Thyroid gland (tissue), 4 donors: ENCODE measurements around the gene CAMK1. TPM values are rescaled to one million over a fixed set of nuclear protein-coding genes. Genes with fewer than 3 reads are reported as not detected.

Experiments
- DNase-seq, 2 donors: peaks; one replicate each; pipeline ENCODE4 v3.0.0-alpha.2; 2019
- H3K27ac ChIP-seq, 3 donors: fragments of 200-600 bp; sonication (generic); 1 replicate in 2 of 3; 2 replicates in 1 of 3; pipeline ENCODE4 v1.5.1; 2016 to 2019; ENCODE audit warnings: mild to moderate bottlenecking in 1 of 3, moderate library complexity in 1 of 3
- H3K27me3 ChIP-seq: fragments of 200-600 bp; sonication (generic); one replicate; pipeline ENCODE4 v1.5.1; 2019
- H3K36me3 ChIP-seq, 2 donors: fragments of 200-600 bp; sonication (generic); one replicate each; pipeline ENCODE4 v1.5.1; 2016 to 2019
- H3K4me1 ChIP-seq, 2 donors: fragments of 200-600 bp; sonication (generic); one replicate each; pipeline ENCODE4 v1.5.1; 2017 to 2019
- H3K4me3 ChIP-seq, 3 donors: fragments of 200-600 bp; sonication (generic); replicated peaks in 1 of 3; 1 replicate in 2 of 3; 2 replicates in 1 of 3; pipeline ENCODE4 v1.5.1; 2016; ENCODE audit warnings: mild to moderate bottlenecking in 1 of 3
- H3K9me3 ChIP-seq: fragments of 200-600 bp; sonication (generic); one replicate; pipeline ENCODE4 v1.5.1; 2017
- POLR2A ChIP-seq, 2 donors: fragments of 450-650 bp; IDR thresholded peaks; one replicate each; pipeline ENCODE4 v1.6.1; 2017; ENCODE audit warnings: antibody characterized with exemption in 2 of 2, mild to moderate bottlenecking in 2 of 2, moderate library complexity in 1 of 2
- WGBS, 2 donors: methylation state at CpG; one replicate each; pipeline ENCODE4 v1.1.5; 2017; 5-methylcytosine and 5-hydroxymethylcytosine counted together
- intact Hi-C: fragments of 100-400 bp; cut with DNase I; formaldehyde crosslinking; loops from one replicate; pipeline ENCODE4 v1.15.1; 2023
- total RNA-seq, 4 donors: library from RNA; depleted of rRNA; stranded (reverse); fragments of >200 nt; gene quantifications; one replicate each; pipeline ENCODE4 v1.2.3, GENCODE V29; 2016
- TF ChIP-seq, protein P1 (sequence below), 6 experiments: fragments of 200-600 bp in 3 of 6; fragments of 450-650 bp in 3 of 6; sonication (generic) in 3 of 6; IDR thresholded peaks; one replicate each; pipeline ENCODE4 v1.5.1; 2016 to 2019; ENCODE audit warnings: antibody characterized with exemption in 6 of 6, mild to moderate bottlenecking in 2 of 6, inconsistent platforms in 1 of 6, moderate library complexity in 1 of 6

Gene CAMK1
- total RNA-seq, 4 donors from 2014 or later: 32.1 to 44.8 (median 35.9) TPM

DNA sequence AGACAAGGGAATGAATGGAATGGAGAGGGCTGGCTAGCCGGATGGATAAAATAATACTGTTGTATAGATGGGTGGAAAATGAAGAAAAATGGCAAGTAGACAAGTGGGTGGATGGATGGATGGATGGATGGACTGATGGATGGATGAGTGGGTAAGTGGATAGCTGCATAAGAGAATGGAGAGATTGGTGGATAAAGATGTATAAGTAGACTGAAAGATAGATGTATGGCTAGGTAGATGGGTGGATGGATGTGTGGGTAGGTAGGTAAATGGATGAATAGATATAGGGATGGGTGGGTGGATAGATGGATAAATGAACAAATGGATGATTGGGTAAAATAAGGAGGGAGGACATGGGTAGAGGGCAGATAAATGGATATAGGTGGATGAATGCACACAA is 52.2 kb downstream of the CAMK1 start:
- no peak for DNase-seq
- no peaks in the 10 kb centered on the region for H3K9me3 ChIP-seq
- 84 to 88% methylated on average over 1 of the region's 1 CpG for WGBS, 2 donors
- no peaks in the 10 kb centered on the region for H3K4me1 ChIP-seq
- H3K4me3 ChIP-seq: no peak overlapping the region
- TF ChIP-seq POLR2A (IDR thresholded peaks at IDR 0.05): no peak
- TF ChIP-seq, protein P1, sequence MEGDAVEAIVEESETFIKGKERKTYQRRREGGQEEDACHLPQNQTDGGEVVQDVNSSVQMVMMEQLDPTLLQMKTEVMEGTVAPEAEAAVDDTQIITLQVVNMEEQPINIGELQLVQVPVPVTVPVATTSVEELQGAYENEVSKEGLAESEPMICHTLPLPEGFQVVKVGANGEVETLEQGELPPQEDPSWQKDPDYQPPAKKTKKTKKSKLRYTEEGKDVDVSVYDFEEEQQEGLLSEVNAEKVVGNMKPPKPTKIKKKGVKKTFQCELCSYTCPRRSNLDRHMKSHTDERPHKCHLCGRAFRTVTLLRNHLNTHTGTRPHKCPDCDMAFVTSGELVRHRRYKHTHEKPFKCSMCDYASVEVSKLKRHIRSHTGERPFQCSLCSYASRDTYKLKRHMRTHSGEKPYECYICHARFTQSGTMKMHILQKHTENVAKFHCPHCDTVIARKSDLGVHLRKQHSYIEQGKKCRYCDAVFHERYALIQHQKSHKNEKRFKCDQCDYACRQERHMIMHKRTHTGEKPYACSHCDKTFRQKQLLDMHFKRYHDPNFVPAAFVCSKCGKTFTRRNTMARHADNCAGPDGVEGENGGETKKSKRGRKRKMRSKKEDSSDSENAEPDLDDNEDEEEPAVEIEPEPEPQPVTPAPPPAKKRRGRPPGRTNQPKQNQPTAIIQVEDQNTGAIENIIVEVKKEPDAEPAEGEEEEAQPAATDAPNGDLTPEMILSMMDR (IDR thresholded peaks at IDR 0.05): no peak
- H3K27me3 ChIP-seq: no peaks in the 10 kb centered on the region
- intact Hi-C loops: no loop called here
- no peaks in the 10 kb centered on the region for H3K36me3 ChIP-seq
- no peak overlapping the region for H3K27ac ChIP-seq

DNA sequence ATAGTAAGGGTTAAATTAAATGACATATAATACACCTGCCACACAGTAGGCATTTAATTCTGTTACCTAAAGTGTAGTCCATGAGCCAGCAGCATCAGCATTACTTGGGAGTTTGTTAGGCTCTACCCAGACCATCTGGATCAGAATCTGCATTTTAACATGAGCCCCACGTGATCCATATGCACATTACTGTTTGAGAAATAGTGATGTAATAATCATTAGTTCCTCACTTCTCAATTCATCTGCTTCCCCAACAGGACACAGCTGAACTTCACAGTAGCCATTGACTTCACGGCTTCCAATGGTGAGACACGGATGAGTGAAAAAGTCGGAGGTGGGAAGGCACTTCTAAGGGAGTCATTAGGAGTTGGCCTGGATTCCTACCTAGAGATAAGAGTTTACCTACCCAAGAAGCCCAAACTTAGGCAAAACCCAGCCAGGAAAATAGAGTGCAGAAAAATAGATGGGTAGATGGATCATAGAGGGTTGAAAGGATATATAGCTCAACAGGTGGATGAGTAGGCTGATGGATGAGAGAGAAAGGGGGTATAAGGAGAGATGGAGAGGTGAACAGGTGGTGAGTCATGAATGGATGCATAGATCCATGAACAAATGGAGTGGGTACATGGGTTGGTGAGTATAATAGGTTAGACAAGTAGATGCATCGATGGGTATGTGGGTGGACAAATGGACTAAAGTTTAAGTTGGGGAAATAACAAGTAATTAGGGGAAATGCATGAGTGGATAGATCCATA is 52.8 kb downstream of the CAMK1 start:
- H3K27ac ChIP-seq: no peak overlapping the region
- no peak overlapping the region for H3K4me3 ChIP-seq
- H3K4me1 ChIP-seq: no peaks in the 10 kb centered on the region
- no peaks in the 10 kb centered on the region for H3K27me3 ChIP-seq
- no peak for DNase-seq
- WGBS, 2 donors: 77 to 80% methylated on average over 5 of the region's 5 CpGs
- TF ChIP-seq, protein P1 (IDR thresholded peaks at IDR 0.05): no peak
- TF ChIP-seq POLR2A (IDR thresholded peaks at IDR 0.05): no peak
- H3K9me3 ChIP-seq: no peaks in the 10 kb centered on the region
- H3K36me3 ChIP-seq: no peaks in the 10 kb centered on the region
- intact Hi-C loops: no loop called here

DNA sequence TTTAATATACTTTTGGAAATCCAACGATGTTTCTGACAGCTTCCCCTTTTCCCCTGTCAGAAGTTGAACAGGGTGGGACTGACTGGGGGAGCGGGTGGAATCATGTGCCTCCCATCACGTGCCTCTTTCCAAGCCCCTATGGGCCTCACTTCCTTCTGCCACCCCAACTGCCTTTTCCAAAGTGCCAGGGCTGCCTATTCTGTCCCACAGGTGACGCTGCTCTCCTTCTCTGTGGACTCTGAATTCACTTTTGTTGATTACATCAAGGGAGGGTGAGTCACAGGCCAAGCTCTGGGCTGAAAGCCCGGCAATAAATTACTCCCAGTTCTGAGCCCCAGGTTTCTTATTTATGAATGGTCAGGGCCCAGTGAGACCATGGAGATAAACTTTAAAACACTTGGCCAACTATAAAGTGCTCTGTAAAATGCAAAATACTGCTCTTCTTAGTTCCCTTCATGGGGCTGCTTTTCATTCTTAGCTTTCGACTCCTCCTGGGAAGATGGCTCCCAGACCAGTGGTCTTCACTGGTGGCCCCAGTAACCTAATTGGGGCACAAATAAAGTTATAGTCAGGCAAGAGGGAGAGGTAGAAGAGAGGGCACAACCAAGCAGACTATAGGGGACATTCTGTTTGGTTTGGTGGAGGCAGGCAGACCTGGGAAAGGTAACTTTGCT is 53.8 kb downstream of the CAMK1 start:
- no peaks in the 10 kb centered on the region for H3K27me3 ChIP-seq
- H3K36me3 ChIP-seq: no peaks in the 10 kb centered on the region
- WGBS, 2 donors: 54 to 64% methylated on average over 6 of the region's 6 CpGs
- no peaks in the 10 kb centered on the region for H3K9me3 ChIP-seq
- peak; percentile 34 to 36 for DNase-seq
- intact Hi-C loops: no loop called here
- no peak overlapping the region for H3K27ac ChIP-seq
- H3K4me1 ChIP-seq: no peaks in the 10 kb centered on the region
- TF ChIP-seq, protein P1 (IDR thresholded peaks at IDR 0.05): peak in 5 of 6 experiments; percentile 10 to 39 (median 34)
- TF ChIP-seq POLR2A (IDR thresholded peaks at IDR 0.05): no peak
- H3K4me3 ChIP-seq: no peak overlapping the region

DNA sequence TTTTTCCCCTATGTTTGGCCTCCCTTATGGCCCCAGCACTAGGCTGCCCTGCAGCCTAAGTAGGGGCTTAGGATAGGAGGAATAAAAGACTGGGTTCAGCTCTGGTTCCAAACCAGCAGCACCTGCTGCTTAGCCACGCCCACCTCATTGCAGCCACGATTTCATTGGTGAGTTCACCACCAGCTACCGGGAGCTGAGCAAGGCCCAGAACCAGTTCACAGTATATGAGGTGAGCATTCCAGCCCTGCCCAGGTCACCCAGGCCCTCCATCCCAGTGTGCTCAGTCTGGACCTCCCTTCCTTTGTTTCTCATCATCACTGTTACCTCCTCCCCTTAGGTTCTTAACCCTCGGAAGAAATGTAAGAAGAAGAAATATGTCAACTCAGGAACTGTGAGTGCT is 54.6 kb downstream of the CAMK1 start:
- Histone ChIP-seq H3K4me3 (no peak overlapping the region), H3K27ac (no peak overlapping the region), H3K4me1 (no peaks in the 10 kb centered on the region), H3K9me3 (no peaks in the 10 kb centered on the region), H3K27me3 (no peaks in the 10 kb centered on the region), H3K36me3 (no peaks in the 10 kb centered on the region)
- no peak for DNase-seq
- WGBS, 2 donors: 20 to 24% methylated on average over 4 of the region's 4 CpGs
- TF ChIP-seq, protein P1 (IDR thresholded peaks at IDR 0.05): no peak
- TF ChIP-seq POLR2A (IDR thresholded peaks at IDR 0.05): no peak
- intact Hi-C loops: no loop called here

DNA sequence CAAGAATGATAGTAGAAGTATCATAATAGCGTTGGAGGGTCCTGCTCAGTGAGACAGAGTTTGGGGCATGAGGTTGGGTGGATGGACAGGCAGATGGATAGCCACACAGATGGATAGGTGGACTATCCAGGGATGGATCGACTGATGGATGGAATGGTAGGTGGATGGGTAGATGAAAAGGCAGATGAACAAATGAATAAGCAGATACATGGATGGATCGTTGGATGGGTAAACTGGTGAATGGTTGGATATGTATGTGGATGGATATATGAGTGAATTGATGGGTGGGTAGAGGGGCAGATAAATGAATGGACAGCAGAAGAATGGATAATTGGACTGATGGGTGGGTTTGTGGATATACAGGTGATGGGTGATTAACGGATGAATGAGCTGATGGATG is 56.6 kb downstream of the CAMK1 start:
- DNase-seq: no peak
- Histone ChIP-seq H3K36me3 (no peaks in the 10 kb centered on the region), H3K27ac (no peak overlapping the region), H3K27me3 (no peaks in the 10 kb centered on the region), H3K4me1 (no peaks in the 10 kb centered on the region), H3K9me3 (no peaks in the 10 kb centered on the region), H3K4me3 (no peak overlapping the region)
- intact Hi-C loops: no loop called here
- WGBS, 2 donors: 89 to 91% methylated on average over 4 of the region's 4 CpGs
- TF ChIP-seq, protein P1 (IDR thresholded peaks at IDR 0.05): no peak
- no peak for TF ChIP-seq POLR2A (IDR thresholded peaks at IDR 0.05)
